ENCODE data around the gene GLT1D1.

GRCh38 chr12:128856791-128857078, 3.5 kb downstream of the GLT1D1 start:
- TF ChIP-seq CTCF (IDR thresholded peaks at IDR 0.05) (no peak), POLR2A (IDR thresholded peaks at IDR 0.05) (no peak)

Data from breast epithelium (tissue), 3 donors.